ENCODE results near the gene KIF25.

DNA sequence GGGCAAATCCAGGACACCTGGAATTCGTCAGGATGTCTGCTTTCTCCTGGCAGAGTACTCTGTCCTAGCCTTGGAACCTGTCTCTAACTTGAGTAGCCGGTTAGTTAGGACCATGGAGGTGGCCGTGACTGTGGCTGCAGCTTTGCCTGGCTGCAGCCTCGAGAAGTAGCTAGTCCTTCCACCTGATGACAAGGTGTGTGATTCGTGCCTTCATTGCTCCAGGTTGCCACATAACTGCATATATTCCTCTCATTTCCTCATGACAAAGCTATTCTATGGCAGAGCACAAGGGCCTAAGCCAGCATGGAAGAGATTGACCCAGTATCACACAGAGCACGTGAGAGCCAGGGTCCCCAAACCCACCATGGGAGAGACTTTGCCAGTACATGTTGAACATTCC, 39.8 kb upstream of the KIF25 start:
- TF ChIP-seq ARNTL (CRISPR knock-in tag; IDR thresholded peaks at IDR 0.05; ENCODE audit: borderline replicate concordance, low read depth) (no peak), ZFP3 (CRISPR knock-in tag; IDR thresholded peaks at IDR 0.05) (no peak), ZNF8 (CRISPR knock-in tag; IDR thresholded peaks at IDR 0.05) (no peak), RARB (CRISPR knock-in tag; IDR thresholded peaks at IDR 0.05) (no peak), TOX (CRISPR knock-in tag; IDR thresholded peaks at IDR 0.05; ENCODE audit: borderline replicate concordance) (no peak)
- TF ChIP-seq, protein P1, sequence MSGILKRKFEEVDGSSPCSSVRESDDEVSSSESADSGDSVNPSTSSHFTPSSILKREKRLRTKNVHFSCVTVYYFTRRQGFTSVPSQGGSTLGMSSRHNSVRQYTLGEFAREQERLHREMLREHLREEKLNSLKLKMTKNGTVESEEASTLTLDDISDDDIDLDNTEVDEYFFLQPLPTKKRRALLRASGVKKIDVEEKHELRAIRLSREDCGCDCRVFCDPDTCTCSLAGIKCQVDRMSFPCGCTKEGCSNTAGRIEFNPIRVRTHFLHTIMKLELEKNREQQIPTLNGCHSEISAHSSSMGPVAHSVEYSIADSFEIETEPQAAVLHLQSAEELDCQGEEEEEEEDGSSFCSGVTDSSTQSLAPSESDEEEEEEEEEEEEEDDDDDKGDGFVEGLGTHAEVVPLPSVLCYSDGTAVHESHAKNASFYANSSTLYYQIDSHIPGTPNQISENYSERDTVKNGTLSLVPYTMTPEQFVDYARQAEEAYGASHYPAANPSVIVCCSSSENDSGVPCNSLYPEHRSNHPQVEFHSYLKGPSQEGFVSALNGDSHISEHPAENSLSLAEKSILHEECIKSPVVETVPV (CRISPR knock-in tag; IDR thresholded peaks at IDR 0.05) = no peak
